Heart right ventricle (tissue), 16 donors: ENCODE data around the gene LCTL. TPM values are rescaled to one million over a fixed set of nuclear protein-coding genes. Genes with fewer than 3 reads are reported as not detected.

Experiments
- ATAC-seq, 8 donors: fragments of 200-7000 bp; cut with Tn5 transposase; one replicate each; pipeline ENCODE4 v1.9.1; 2020; ENCODE audit warnings: mild to moderate bottlenecking in 8 of 8, moderate library complexity in 8 of 8, moderate number of reproducible peaks in 1 of 8
- DNase-seq, 2 donors: peaks; one replicate each; pipeline ENCODE4 v3.0.0-alpha.2; 2020
- H3K27ac ChIP-seq, 10 donors: fragments of 200-600 bp; sonication (generic) in 2 of 10; one replicate each; pipeline versions ENCODE4 v1.5.0 to v1.8.0; 2020 to 2022; ENCODE audit warnings: mild to moderate bottlenecking in 3 of 10
- H3K27me3 ChIP-seq, 7 donors: fragments of 200-600 bp; one replicate each; pipeline ENCODE4 v1.8.0; 2021 to 2022; ENCODE audit warnings: mild to moderate bottlenecking in 2 of 7
- H3K36me3 ChIP-seq, 9 donors: fragments of 200-600 bp; sonication (generic) in 1 of 9; one replicate each; pipeline versions ENCODE4 v1.5.0 to v1.8.0; 2020 to 2022; ENCODE audit warnings: mild to moderate bottlenecking in 2 of 9
- H3K4me1 ChIP-seq, 9 donors: fragments of 200-600 bp; sonication (generic) in 1 of 9; one replicate each; pipeline versions ENCODE4 v1.5.0 to v1.8.0; 2020 to 2022; ENCODE audit warnings: mild to moderate bottlenecking in 4 of 9
- H3K4me3 ChIP-seq, 10 donors: fragments of 200-600 bp; sonication (generic) in 2 of 10; one replicate each; pipeline versions ENCODE4 v1.5.0 to v1.8.0; 2020 to 2022; ENCODE audit warnings: mild to moderate bottlenecking in 7 of 10, moderate library complexity in 2 of 10
- H3K9me3 ChIP-seq, 11 donors: fragments of 200-600 bp in 10 of 11; sonication (generic) in 2 of 11; one replicate each; pipeline versions ENCODE4 v1.5.0 to v1.8.0; 2013 to 2022; ENCODE audit warnings: mild to moderate bottlenecking in 2 of 11, control low read depth in 1 of 11, moderate library complexity in 1 of 11
- CTCF ChIP-seq, 9 donors: fragments of 200-600 bp; sonication (generic) in 2 of 9; IDR thresholded peaks; one replicate each; pipeline versions ENCODE4 v1.5.0 to v1.8.0; 2021 to 2022; ENCODE audit warnings: antibody characterized with exemption in 9 of 9, mild to moderate bottlenecking in 5 of 9, moderate library complexity in 1 of 9
- WGBS, 2 donors: extraction: QIAGEN DNeasy Blood & Tissue Kit; methylation state at CpG; one replicate each; pipeline ENCODE4 v1.1.7; 2013; ENCODE audit warnings: inconsistent platforms in 1 of 2; 5-methylcytosine and 5-hydroxymethylcytosine counted together
- intact Hi-C, 10 donors: fragments of 100-400 bp; cut with DNase I; formaldehyde crosslinking; loops; one replicate each; pipeline versions ENCODE4 v1.11.1 to v1.14.2; 2022
- polyA plus RNA-seq, 2 donors: library from polyadenylated mRNA; stranded (reverse); fragments of 200-250 nt; gene quantifications; one replicate each; pipeline ENCODE4 v1.2.3, GENCODE V29; 2013
- total RNA-seq, 10 donors: library from RNA; stranded (reverse); fragmentation: NEBNext Ultra II Directional in 3 of 10; extraction: Animal tissue kit (Norgen Biotek cat#: 25700) in 3 of 10; gene quantifications; one replicate each; pipeline versions ENCODE4 v1.2.1 to v1.2.4, GENCODE V29; 2021 to 2023
- donor health status: Arrhythmogenic right ventricular cardiomyopathy.
- donor health status: ischemic (EF 13 %, LVEDD 7.1; RV severe dilation, severe dysfunction).
- donor health status: healthy with polysubstance abuse.
- donor health status: DM: no; HTN: yes; CAD: no.
- donor health status: DM: no; HTN: no; CAD: no.
- donor health status: ischemic (EF 25% LVEDD 6.9; RV normal size, moderate dysfunction).
- donor health status: ischemic (EF 25% LVEDD 5.7; RV mildly dilated, moderate dysfunction).
- donor health status: healthy.
- donor health status: DM: yes; HTN: yes; CAD: no.
- donor health status: Ischemic cardiomyopathy.
- donor health status: ischemic (EF 35%, LVEDD 5.7; RV mildly dilated, moderate dysfunction).
- donor health status: nonischemic (EF 11% LVEDD 7.7; RV severe dilation, severe dysfunction).
- donor health status: DM: yes; HTN: yes; CAD: no.
- donor health status: PGD.
- donor health status: ischemic (EF 29% LVEDD 5.4; RV normal size, mild dysfunction).
- donor health status: nonischemic (EF 23%, LVEDD 6.1; RV moderate dilation, normal function).

LCTL gene
- total and polyA plus RNA-seq, 12 donors: 0.16 TPM; not detected in 11

GRCh38 chr15:66599536-66600239 is 33.9 kb upstream of the LCTL start:
- WGBS, 2 donors: 86 to 87% methylated on average over 13 of the region's 13 CpGs
- no peak for TF ChIP-seq CTCF (IDR thresholded peaks at IDR 0.05)
- H3K4me3 ChIP-seq: no peak overlapping the region
- H3K27ac ChIP-seq: no peak overlapping the region
- ATAC-seq (no peak), DNase-seq (no peak)
- no peaks in the 10 kb centered on the region for H3K9me3 ChIP-seq
- peaks cover 0 to 6% (median 0%) of the 10 kb centered on the region in 9 donors for H3K4me1 ChIP-seq
- intact Hi-C loops: loop anchor here in 9 of 10 donors (5.0 kb wide), 5 partner anchors 98 to 432 kb away; no protein-coding TSS in a partner anchor
- H3K36me3 ChIP-seq: no peaks in the 10 kb centered on the region
- no peaks in the 10 kb centered on the region for H3K27me3 ChIP-seq

- Histone ChIP-seq H3K27ac (no peak overlapping the region), H3K27me3 (no peaks in the 10 kb centered on the region), H3K4me1 (peaks cover 0 to 2% (median 0%) of the 10 kb centered on the region in 9 donors), H3K4me3 (no peak overlapping the region), H3K9me3 (no peaks in the 10 kb centered on the region), H3K36me3 (no peaks in the 10 kb centered on the region)
- ATAC-seq: no peak
- intact Hi-C loops: no loop called here
- no peak for TF ChIP-seq CTCF (IDR thresholded peaks at IDR 0.05)
- DNase-seq: no peak
- 80 to 81% methylated on average over 14 of the region's 14 CpGs for WGBS, 2 donors
Measured at GRCh38 chr15:66598095-66598815, 32.5 kb upstream of the LCTL start.

DNA sequence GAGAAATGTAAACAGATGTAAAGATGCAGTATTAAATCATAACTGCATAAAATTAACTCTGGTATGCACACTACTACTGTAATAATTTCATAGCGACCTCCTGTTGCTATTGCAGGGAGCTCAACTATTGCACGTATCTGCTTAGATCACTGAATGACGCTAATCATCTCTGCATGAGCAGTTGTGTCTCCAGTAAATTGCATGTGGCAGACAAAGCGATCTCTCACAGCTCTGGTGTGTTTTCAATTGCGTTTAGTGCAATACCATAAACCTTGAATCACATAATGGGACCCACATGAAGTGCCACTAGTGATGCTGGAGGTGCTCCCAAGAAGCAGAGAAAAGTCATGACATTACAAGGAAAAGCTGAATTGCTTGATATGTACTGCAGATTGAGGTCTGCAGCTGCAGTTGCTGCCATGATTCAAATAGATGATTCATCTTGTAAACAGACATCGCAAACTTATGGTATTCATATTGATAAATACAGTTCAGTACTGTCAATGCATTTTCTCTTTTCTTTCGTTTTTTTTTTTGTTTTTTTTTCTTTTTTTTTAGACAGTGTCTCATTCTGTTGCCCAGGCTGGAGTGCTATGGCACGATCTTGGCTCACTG is 30.2 kb upstream of the LCTL start:
- TF ChIP-seq CTCF (IDR thresholded peaks at IDR 0.05): no peak
- DNase-seq: no peak
- H3K36me3 ChIP-seq: no peaks in the 10 kb centered on the region
- H3K4me1 ChIP-seq: no peaks in the 10 kb centered on the region
- no peak for ATAC-seq
- no peak overlapping the region for H3K4me3 ChIP-seq
- H3K9me3 ChIP-seq: no peaks in the 10 kb centered on the region
- H3K27me3 ChIP-seq: no peaks in the 10 kb centered on the region
- intact Hi-C loops: no loop called here
- WGBS, 2 donors: 84 to 87% methylated on average over 8 of the region's 8 CpGs
- no peak overlapping the region for H3K27ac ChIP-seq

- no peak overlapping the region for H3K27ac ChIP-seq
- TF ChIP-seq CTCF (IDR thresholded peaks at IDR 0.05): no peak
- DNase-seq (no peak), ATAC-seq (no peak)
- H3K4me1 ChIP-seq: no peaks in the 10 kb centered on the region
- H3K9me3 ChIP-seq: no peaks in the 10 kb centered on the region
- no peak overlapping the region for H3K4me3 ChIP-seq
- H3K36me3 ChIP-seq: no peaks in the 10 kb centered on the region
- H3K27me3 ChIP-seq: no peaks in the 10 kb centered on the region
- intact Hi-C loops: no loop called here
Measured at GRCh38 chr15:66595332-66595731, 29.5 kb upstream of the LCTL start.
